HG03342 (cell line): Measurements from ENCODE around the gene COMT.

Source experiments
- ATAC-seq: cut with Tn5 transposase; IDR thresholded peaks from one replicate; pipeline ENCODE4 v1.9.1; 2021; ENCODE audit warnings: mild to moderate bottlenecking, moderate library complexity; ENCODE audit not compliant: unreplicated experiment

COMT gene

GRCh38 chr22:19981171-19981960 lies 39.8 kb downstream of the COMT start:
- ATAC-seq: no peak

GRCh38 chr22:19981961-19982920 lies 40.7 kb downstream of the COMT start:
- ATAC-seq: no peak

- ATAC-seq: no peak
Observed at GRCh38 chr22:19982991-19983578, 41.5 kb downstream of the COMT start.

GRCh38 chr22:19983741-19984140 lies 42.2 kb downstream of the COMT start:
- no peak for ATAC-seq

GRCh38 chr22:19984201-19984753 lies 42.7 kb downstream of the COMT start:
- no peak for ATAC-seq

- ATAC-seq: no peak
Observed at GRCh38 chr22:19984851-19985811, 43.6 kb downstream of the COMT start.

- no peak for ATAC-seq
Observed at GRCh38 chr22:19986011-19986409, 44.4 kb downstream of the COMT start.

- ATAC-seq: no peak
Observed at GRCh38 chr22:19986410-19987341, 45.1 kb downstream of the COMT start.

GRCh38 chr22:19987394-19988306 lies 46.1 kb downstream of the COMT start:
- no peak for ATAC-seq

GRCh38 chr22:19988331-19988808 lies 46.8 kb downstream of the COMT start:
- ATAC-seq: no peak

GRCh38 chr22:19988965-19989724 lies 47.6 kb downstream of the COMT start:
- ATAC-seq: no peak

- no peak for ATAC-seq
Observed at GRCh38 chr22:19989725-19990067, 48.1 kb downstream of the COMT start.

- no peak for ATAC-seq
Observed at GRCh38 chr22:19990188-19990587, 48.6 kb downstream of the COMT start.

- ATAC-seq: no peak
Observed at GRCh38 chr22:19990609-19991394, 49.2 kb downstream of the COMT start.

GRCh38 chr22:19991395-19991644 lies 49.7 kb downstream of the COMT start:
- ATAC-seq: no peak

GRCh38 chr22:19991645-19992451 lies 50.3 kb downstream of the COMT start:
- ATAC-seq: no peak
